SKM-1 (cell line): ENCODE data around the gene CWC22.
"Not testable (repeated sequence)": the region's sequence is repeated elsewhere in the genome, so short reads cannot be mapped to it uniquely, and the experiment has no call there.

ENCODE experiments used
- DNase-seq: peaks from one replicate; lab custom pipeline; 2025; ENCODE audit not compliant: unreplicated experiment; lab: John Stamatoyannopoulos, UW

The CWC22 gene

GRCh38 chr2:180003559-180003958 is 3.5 kb downstream of the CWC22 start:
- DNase-seq, result no peak

GRCh38 chr2:180003073-180003472 is 4.0 kb downstream of the CWC22 start:
- DNase-seq, result no peak

DNA sequence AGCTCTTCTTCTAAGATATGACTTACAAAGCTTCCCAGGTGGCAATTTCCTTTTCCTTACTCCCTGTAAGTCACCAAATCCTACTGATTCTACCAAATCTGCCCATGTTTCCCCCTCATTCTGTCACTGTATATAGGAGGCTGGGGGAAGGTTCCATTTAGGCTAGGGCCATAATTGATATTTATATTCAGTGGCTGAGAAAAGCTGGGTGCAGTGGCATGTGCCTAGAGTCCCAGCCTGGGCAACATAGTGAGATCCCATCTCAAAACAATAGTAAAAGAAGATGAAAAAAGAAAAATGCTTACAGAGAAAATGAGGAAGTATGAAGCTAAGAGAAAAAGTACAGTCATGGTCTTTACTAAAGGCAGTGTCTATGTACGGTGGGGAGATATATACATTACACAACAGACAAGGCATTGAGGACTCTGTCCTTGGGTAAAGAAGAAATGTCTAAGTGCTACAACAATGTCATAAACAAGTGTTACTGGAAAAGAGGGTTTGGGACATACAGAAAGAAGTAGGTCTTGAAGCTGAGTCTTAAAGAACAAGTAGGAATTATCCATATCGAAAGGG is 4.8 kb downstream of the CWC22 start:
- DNase-seq, result peak; percentile 14

- DNase-seq, result no peak
Measured at GRCh38 chr2:180001726-180002125, 5.4 kb downstream of the CWC22 start.

DNA sequence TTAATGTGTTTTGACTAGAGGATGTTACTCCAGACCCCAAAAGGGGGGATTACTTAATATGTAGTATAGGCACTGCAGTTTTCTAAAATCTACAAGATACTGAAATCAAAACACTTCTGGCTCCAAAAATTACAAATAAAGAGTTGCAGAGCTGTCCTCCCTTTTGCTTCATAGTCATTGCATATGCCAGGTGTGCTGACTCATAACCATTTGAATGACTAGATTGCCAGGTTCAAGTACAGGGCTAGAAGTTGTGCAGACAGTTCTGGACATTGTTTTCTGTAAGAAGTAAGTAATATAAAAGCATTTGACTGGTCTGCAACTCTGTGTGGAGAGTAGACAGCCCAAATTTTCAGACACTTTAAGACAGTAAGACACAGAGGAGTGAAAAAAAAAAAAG is 6.7 kb downstream of the CWC22 start:
- DNase-seq, result no peak

DNA sequence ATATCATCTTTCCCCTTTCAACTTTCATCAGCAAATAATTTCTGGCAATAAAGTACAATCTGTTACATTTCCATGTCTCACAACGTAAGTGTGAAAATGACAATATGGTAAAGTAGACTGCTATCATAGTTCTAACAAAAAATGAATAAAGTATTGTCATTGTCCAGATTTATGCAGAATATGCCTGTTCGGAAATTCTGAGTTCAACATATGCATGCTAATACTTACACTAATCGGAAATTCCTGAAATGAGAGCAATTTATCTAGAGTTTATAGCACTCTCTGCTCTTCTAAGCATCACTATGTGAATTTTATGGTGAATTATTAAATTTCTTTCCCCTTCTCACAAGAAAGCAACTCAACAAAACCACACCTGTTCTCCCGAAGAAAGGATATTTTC is 8.1 kb downstream of the CWC22 start:
- DNase-seq, result no peak

DNA sequence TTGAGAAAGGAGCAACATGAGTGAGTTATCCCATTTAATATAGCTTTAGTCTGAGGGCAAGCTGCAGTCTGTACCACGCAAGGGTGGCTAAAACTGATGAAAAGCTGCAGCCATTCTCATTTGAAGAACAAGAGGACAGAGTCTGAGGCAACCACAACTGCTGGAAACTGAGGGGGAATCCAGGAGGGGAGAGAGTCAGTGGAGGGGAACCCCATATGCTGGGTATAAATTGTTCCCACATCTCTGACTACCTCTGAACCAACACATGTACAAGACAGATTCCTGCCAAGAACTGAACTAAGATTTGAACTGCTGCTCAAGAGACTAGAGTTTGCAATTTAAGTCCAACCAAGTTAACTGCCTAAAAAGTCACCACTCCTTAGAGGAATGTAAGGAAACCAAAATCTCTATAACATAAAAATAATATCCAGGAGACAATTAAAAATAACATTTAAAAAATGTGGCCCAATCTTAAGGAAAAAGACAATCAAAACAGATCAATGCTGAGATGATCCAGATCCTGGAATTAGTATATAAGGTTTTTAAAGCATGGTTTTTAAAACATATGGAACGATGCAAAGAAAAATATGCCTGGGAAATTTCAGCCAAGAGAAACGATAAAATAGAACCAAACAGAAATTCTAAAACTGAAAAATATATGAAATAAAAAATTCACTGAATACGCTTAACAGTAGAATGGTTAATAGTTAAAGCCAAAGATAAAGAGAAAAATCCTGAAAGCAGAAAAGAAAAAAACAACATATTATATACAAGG is 11.2 kb downstream of the CWC22 start:
- no peak for DNase-seq

- DNase-seq, result peak; percentile 54
Measured at GRCh38 chr2:179991344-179991743, 15.8 kb downstream of the CWC22 start.

- DNase-seq, result no peak
Measured at GRCh38 chr2:179990676-179991317, 16.3 kb downstream of the CWC22 start.

- no peak for DNase-seq
Measured at GRCh38 chr2:179987916-179988315, 19.2 kb downstream of the CWC22 start.

GRCh38 chr2:179985163-179985820 is 21.8 kb downstream of the CWC22 start:
- no peak for DNase-seq

DNA sequence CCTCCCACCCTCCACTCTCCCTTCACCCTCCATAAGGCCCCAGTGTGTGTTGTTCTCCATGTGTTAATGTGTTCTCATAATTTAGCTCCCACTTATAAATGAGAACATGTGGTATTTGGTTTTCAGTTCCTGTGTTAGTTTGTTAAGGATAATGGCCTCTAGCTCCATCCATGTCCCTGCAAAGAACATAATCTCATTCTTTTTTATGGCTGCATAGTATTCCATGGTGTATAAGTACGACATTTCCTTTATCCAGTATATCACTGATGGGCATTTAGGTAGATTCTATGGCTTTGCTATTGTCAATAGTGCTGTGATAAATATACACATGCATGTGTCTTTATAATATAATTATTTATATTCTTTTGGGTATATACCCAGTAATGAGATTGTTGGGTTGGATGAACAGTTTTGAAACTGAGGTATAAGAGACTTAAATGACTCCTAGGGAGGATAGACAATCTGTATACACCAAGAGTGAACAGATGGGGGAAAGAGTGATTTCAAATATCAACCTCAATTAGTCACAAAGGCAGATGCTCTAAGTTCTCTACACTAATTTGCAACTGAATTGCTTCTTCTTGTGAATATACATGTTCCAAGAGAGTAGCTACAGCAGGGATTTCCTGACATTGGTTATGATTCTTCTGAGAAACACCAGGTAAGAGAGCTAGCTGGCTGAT is 23.7 kb downstream of the CWC22 start:
- no peak for DNase-seq

- no peak for DNase-seq
Measured at GRCh38 chr2:179981085-179981484, 26.0 kb downstream of the CWC22 start.

DNA sequence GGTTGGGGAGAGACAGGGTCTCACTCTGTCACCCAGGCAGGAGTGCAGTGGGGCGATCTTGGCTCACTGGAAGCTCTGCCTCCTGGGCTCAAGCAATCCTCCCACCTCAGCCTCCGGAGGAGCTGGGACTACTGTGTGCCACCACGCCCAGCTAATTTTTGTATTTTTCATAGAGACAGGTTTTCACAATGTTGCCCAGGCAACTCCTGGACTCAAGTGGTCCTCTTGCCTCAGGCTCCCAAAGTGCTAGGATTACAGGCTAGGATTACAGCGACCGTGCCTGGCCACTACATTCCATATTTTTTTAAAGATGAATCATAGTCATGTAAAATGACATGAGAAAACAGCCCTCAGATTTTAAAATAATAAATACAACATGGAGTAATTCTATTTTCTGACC is 32.3 kb downstream of the CWC22 start:
- no peak for DNase-seq

GRCh38 chr2:179966778-179967394 is 40.2 kb downstream of the CWC22 start:
- DNase-seq, result no peak

- no peak for DNase-seq
Measured at GRCh38 chr2:179965291-179966258, 41.5 kb downstream of the CWC22 start.

DNA sequence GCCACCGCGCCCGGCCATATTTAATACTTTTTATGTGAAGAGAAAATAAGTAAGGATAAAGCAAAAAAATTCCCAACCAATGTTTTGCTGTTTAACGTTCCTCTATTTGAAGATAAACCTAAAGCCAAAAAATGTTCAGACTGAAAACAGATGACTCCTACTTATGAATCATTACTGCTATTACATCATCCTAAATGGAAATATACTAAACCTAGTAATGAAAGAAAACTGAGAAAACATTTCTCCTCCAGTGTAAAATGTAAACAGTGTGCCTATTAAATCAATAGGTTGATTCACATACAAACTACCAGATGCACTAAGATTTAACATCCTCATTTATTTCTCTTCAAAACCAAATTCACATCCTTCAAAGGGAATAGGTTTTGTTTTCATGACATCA is 43.5 kb downstream of the CWC22 start:
- no peak for DNase-seq

DNA sequence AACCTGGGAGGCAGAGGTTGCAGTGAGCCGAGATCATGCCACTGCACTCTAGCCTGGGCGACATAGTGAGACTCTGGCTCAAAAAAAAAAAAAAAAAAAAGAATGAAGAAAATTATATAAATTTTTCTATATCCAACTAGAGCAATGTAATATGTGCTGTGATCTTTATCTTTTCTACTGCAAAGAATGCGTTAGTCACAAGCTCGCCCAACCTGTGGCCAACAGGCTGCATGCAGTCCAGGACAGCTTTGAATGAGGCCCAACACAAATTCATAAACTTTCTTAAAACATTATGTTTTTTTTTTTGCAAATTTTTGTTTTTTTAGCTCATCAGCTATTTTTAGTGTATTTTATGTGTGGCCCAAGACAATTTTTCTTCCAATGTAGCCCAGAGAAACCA is 48.8 kb downstream of the CWC22 start:
- not testable (repeated sequence) for DNase-seq

- DNase-seq, result no peak
Measured at GRCh38 chr2:179954026-179954425, 53.1 kb downstream of the CWC22 start.

GRCh38 chr2:179953359-179953758 is 53.7 kb downstream of the CWC22 start:
- no peak for DNase-seq
